Tibial nerve (tissue), 4 donors: Measurements from ENCODE around the gene LRG1. TPM values are rescaled to one million over a fixed set of nuclear protein-coding genes. Genes with fewer than 3 reads are reported as not detected.

Source experiments
- DNase-seq, 2 donors: peaks; one replicate each; pipeline ENCODE4 v3.0.0-alpha.2; 2019; ENCODE audit warnings: low spot score in 2 of 2
- H3K27ac ChIP-seq, 4 donors: fragments of 200-600 bp; sonication (generic) in 3 of 4; one replicate each; pipeline ENCODE4 v1.5.1; 2017 to 2019; ENCODE audit warnings: mild to moderate bottlenecking in 1 of 4
- H3K27me3 ChIP-seq, 2 donors: fragments of 200-600 bp; sonication (generic) in 1 of 2; one replicate each; pipeline versions ENCODE4 v1.5.1 to v1.6.0; 2017 to 2019
- H3K36me3 ChIP-seq, 3 donors: fragments of 200-600 bp; sonication (generic); one replicate each; pipeline ENCODE4 v1.5.1; 2018 to 2019
- H3K4me1 ChIP-seq, 4 donors: fragments of 200-600 bp; sonication (generic) in 3 of 4; one replicate each; pipeline ENCODE4 v1.5.1; 2017 to 2019
- H3K4me3 ChIP-seq, 4 donors: fragments of 200-600 bp; sonication (generic) in 3 of 4; one replicate each; pipeline ENCODE4 v1.5.1; 2017 to 2019; ENCODE audit warnings: mild to moderate bottlenecking in 1 of 4, moderate library complexity in 1 of 4
- H3K9me3 ChIP-seq, 4 donors: fragments of 200-600 bp; sonication (generic) in 3 of 4; one replicate each; pipeline ENCODE4 v1.5.1; 2017 to 2019
- EP300 ChIP-seq, 2 donors: sonication (generic); formaldehyde crosslinking; IDR thresholded peaks; one replicate each; pipeline ENCODE4 v1.6.1; 2017; ENCODE audit warnings: antibody characterized with exemption in 2 of 2, mild to moderate bottlenecking in 1 of 2
- POLR2A ChIP-seq, 2 donors: fragments of 450-650 bp; IDR thresholded peaks; one replicate each; pipeline ENCODE4 v1.6.1; 2017; ENCODE audit warnings: antibody characterized with exemption in 2 of 2, mild to moderate bottlenecking in 2 of 2, moderate library complexity in 2 of 2
- WGBS, 2 donors: methylation state at CpG; one replicate each; pipeline ENCODE4 v1.1.5; 2018; 5-methylcytosine and 5-hydroxymethylcytosine counted together
- total RNA-seq, 4 donors: library from RNA; depleted of rRNA; stranded (reverse); fragments of >200 nt; gene quantifications; one replicate each; pipeline ENCODE4 v1.1.0, GENCODE V29; 2016
- TF ChIP-seq, protein P1 (sequence below), 5 experiments: fragments of 200-600 bp in 3 of 5; fragments of 450-650 bp in 2 of 5; sonication (generic) in 3 of 5; IDR thresholded peaks; one replicate each; pipeline ENCODE4 v1.5.1; 2016 to 2019; ENCODE audit warnings: antibody characterized with exemption in 5 of 5, mild to moderate bottlenecking in 3 of 5, moderate library complexity in 2 of 5

Gene LRG1
- total RNA-seq, 4 donors from 2014 or later, result 0.66 to 2.5 (median 1.4) TPM

DNA sequence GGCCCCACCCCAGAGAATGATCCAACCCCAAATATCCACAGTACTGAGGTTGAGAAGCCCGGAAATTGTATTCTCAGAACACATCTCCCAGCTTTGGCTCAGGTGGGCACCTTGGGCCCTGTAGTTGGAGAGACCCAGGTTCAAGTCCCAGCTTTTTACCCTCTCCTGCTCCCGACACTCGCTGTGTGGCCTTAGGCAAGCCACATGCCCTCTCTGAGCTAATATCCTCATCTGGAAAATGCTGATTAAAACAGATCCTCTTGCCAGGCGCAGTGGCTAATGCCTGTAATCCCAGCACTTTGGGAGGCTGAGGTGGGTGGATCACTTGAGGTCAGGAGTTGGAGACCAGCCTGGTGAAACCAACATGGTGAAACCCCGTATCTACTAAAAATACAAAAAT lies 24.1 kb downstream of the LRG1 start:
- Histone ChIP-seq H3K9me3 (no peaks in the 10 kb centered on the region), H3K4me1 (peaks cover 0 to 14% (median 0%) of the 10 kb centered on the region in 4 donors), H3K4me3 (no peak overlapping the region), H3K36me3 (no peaks in the 10 kb centered on the region), H3K27me3 (peaks cover 0 to 33% of the 10 kb centered on the region in 2 donors), H3K27ac (no peak overlapping the region)
- no peak for DNase-seq
- TF ChIP-seq EP300 (IDR thresholded peaks at IDR 0.05) (no peak), POLR2A (IDR thresholded peaks at IDR 0.05) (no peak)
- TF ChIP-seq, protein P1, sequence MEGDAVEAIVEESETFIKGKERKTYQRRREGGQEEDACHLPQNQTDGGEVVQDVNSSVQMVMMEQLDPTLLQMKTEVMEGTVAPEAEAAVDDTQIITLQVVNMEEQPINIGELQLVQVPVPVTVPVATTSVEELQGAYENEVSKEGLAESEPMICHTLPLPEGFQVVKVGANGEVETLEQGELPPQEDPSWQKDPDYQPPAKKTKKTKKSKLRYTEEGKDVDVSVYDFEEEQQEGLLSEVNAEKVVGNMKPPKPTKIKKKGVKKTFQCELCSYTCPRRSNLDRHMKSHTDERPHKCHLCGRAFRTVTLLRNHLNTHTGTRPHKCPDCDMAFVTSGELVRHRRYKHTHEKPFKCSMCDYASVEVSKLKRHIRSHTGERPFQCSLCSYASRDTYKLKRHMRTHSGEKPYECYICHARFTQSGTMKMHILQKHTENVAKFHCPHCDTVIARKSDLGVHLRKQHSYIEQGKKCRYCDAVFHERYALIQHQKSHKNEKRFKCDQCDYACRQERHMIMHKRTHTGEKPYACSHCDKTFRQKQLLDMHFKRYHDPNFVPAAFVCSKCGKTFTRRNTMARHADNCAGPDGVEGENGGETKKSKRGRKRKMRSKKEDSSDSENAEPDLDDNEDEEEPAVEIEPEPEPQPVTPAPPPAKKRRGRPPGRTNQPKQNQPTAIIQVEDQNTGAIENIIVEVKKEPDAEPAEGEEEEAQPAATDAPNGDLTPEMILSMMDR (IDR thresholded peaks at IDR 0.05), result no peak
- WGBS, 2 donors, result 90 to 92% methylated on average over 5 of the region's 5 CpGs

DNA sequence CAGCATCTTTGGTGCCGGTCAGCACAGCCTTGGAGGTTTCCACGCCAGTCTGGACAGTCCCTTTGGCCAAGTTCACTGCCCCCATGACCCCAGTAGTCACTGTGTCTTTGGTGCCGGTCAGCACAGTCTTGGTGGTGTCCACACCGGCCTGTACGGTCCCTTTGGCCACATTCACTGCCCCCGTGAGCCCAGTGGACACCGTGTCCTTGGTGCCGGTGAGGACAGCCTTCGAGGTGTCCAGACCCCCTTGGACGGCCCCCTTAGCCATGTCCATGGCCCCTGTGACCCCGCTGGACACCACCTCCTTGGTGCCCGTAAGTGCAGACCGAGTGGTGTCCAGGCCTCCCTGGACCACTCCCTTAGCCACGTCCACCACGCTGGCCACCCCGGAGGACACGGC lies 26.6 kb downstream of the LRG1 start:
- Histone ChIP-seq H3K27ac (no peak overlapping the region), H3K27me3 (peaks cover 0 to 20% of the 10 kb centered on the region in 2 donors), H3K36me3 (no peaks in the 10 kb centered on the region), H3K4me3 (no peak overlapping the region), H3K4me1 (peaks cover 0 to 2% (median 0%) of the 10 kb centered on the region in 4 donors), H3K9me3 (no peaks in the 10 kb centered on the region)
- DNase-seq, result no peak
- TF ChIP-seq, protein P1 (IDR thresholded peaks at IDR 0.05), result no peak
- TF ChIP-seq POLR2A (IDR thresholded peaks at IDR 0.05), result no peak
- no peak for TF ChIP-seq EP300 (IDR thresholded peaks at IDR 0.05)
- WGBS, 2 donors, result 88% methylated on average over 10 to 15 of the region's 17 CpGs

DNA sequence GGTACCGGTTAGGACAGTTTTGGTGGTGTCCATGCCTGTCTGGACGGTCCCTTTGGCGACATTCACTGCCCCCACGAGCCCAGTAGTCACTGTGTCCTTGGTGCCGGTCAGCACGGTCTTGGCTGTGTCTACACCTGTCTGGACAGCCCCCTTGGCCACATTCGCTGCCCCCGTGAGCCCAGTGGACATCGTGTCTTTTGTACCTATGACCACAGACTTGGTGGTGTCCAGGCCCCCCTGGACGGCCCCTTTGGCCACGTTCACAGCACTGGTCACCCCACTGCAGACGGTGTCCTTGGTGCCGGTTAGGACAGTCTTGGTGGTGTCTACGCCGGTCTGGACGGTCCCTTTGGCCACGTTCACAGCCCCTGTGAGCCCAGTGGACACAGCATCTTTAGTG lies 27.8 kb downstream of the LRG1 start:
- TF ChIP-seq, protein P1 (IDR thresholded peaks at IDR 0.05), result no peak
- no peak for TF ChIP-seq EP300 (IDR thresholded peaks at IDR 0.05)
- no peak for TF ChIP-seq POLR2A (IDR thresholded peaks at IDR 0.05)

DNA sequence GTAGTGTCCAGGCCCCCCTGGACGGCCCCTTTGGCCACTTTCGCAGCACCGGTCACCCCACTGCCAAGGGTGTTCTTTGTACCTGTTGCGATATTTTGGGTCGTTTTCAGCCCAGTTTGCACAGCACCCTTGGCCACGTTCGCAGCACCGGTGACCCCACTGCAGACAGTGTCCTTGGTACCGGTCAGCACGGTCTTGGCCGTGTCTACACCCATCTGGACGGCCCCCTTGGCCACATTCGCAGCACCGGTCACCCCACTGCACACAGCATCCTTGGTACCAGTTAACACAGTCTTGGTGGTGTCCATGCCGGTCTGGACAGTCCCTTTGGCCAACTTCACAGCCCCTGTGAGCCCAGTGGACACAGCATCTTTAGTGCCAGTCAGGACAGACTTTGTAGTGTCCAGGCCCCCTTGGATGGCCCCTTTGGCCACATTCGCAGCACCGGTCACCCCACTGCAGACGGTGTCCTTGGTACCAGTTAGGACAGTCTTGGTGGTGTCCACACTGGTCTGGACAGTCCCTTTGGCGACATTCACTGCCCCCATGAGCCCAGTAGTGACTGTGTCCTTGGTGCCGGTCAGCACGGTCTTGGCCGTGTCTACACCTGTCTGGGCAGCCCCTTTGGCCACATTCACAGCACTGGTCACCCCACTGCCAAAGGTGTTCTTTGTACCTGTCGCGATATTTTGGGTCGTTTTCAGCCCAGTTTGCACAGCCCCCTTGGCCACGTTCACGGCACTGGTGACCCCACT lies 28.4 kb downstream of the LRG1 start:
- Histone ChIP-seq H3K36me3 (peaks cover 0 to 3% (median 0%) of the 10 kb centered on the region in 3 donors), H3K27ac (no peak overlapping the region), H3K9me3 (no peaks in the 10 kb centered on the region), H3K4me3 (no peak overlapping the region), H3K27me3 (peaks cover 0 to 3% of the 10 kb centered on the region in 2 donors), H3K4me1 (no peaks in the 10 kb centered on the region)
- no peak for DNase-seq
- no peak for TF ChIP-seq POLR2A (IDR thresholded peaks at IDR 0.05)
- no peak for TF ChIP-seq EP300 (IDR thresholded peaks at IDR 0.05)
- TF ChIP-seq, protein P1 (IDR thresholded peaks at IDR 0.05), result no peak
- WGBS, 2 donors, result 83 to 87% methylated on average over 27 of the region's 27 CpGs

More for the DNA sequence above, 27.8 kb downstream of the LRG1 start:
- Histone ChIP-seq H3K27me3 (peaks cover 0 to 9% of the 10 kb centered on the region in 2 donors), H3K36me3 (no peaks in the 10 kb centered on the region), H3K4me3 (no peak overlapping the region), H3K4me1 (no peaks in the 10 kb centered on the region), H3K27ac (no peak overlapping the region), H3K9me3 (no peaks in the 10 kb centered on the region)
- WGBS, 2 donors, result 87 to 89% methylated on average over 17 of the region's 17 CpGs
- no peak for DNase-seq

DNA sequence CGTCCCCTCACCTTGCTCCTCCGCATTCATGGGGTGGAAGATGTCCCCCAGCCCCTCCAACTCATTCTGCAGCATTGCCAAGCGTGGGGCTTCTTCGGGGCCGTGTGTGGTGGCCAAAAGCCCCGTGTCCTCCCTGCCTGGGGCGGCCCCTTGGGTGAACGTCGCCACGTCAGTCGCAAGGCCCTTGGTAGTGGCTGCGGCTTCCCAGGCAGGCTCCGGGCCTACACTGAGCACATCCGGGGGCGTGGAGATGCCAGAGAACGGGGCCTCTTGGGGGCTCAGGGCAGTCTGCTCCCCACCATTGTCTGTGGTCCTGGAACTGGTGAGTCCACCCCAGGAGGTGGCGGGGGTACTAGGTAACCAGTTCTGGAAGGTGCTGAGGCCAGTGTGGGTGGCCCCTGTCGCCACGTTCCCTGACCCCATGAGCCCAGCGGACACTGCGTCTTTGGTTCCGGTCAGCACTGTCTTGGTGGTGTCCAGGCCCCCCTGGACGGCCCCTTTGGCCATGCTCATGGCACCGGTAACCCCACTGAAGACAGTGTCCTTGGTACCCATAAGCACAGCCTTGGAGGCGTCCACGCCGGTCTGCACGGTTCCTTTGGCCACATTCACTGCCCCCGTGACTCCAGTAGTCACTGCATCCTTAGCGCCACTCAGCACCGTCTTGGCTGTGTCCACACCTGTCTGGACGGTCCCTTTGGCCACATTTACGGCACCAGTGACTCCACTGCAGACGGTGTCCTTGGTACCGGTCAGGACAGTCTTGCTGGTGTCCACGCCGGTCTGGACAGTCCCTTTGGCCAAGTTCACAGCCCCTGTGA lies 29.2 kb downstream of the LRG1 start:
- Histone ChIP-seq H3K27ac (no peak overlapping the region), H3K9me3 (no peaks in the 10 kb centered on the region), H3K4me1 (no peaks in the 10 kb centered on the region), H3K27me3 (no peaks in the 10 kb centered on the region), H3K4me3 (no peak overlapping the region), H3K36me3 (peaks cover 0 to 12% (median 0%) of the 10 kb centered on the region in 3 donors)
- no peak for DNase-seq
- no peak for TF ChIP-seq POLR2A (IDR thresholded peaks at IDR 0.05)
- TF ChIP-seq, protein P1 (IDR thresholded peaks at IDR 0.05), result no peak
- WGBS, 2 donors, result 78 to 86% methylated on average over 27 to 37 of the region's 37 CpGs
